Activated naive CD8-positive, alpha-beta T cell (primary cell): ENCODE data around the gene A4GALT.

Experiments used
- H3K27ac Mint-ChIP-seq: one replicate; pipeline ENCODE4 v1.8.0; 2021; ENCODE audit warnings: mixed read lengths
- H3K27me3 Mint-ChIP-seq: one replicate; pipeline ENCODE4 v1.8.0; 2021; ENCODE audit warnings: mixed read lengths
- H3K36me3 Mint-ChIP-seq: one replicate; pipeline ENCODE4 v1.8.0; 2021; ENCODE audit warnings: mixed read lengths
- H3K4me1 Mint-ChIP-seq: one replicate; pipeline ENCODE4 v1.8.0; 2021; ENCODE audit warnings: low read depth, mixed read lengths
- H3K4me3 Mint-ChIP-seq: one replicate; pipeline ENCODE4 v1.8.0; 2021; ENCODE audit warnings: mild to moderate bottlenecking, mixed read lengths
- H3K9me3 Mint-ChIP-seq: one replicate; pipeline ENCODE4 v1.8.0; 2021; ENCODE audit warnings: low read depth, mixed read lengths

A4GALT gene

GRCh38 chr22:42644422-42645340 lies 76.0 kb downstream of the A4GALT start:
- Mint-ChIP-seq H3K4me3 (no peak overlapping the region), H3K4me1 (peaks cover 35% of the 10 kb centered on the region), H3K9me3 (no peaks in the 10 kb centered on the region), H3K27ac (peak overlapping the region; percentile 12), H3K27me3 (no peaks in the 10 kb centered on the region), H3K36me3 (no peaks in the 10 kb centered on the region)

GRCh38 chr22:42643634-42644421 lies 76.8 kb downstream of the A4GALT start:
- Mint-ChIP-seq H3K27me3 (no peaks in the 10 kb centered on the region), H3K4me1 (peaks cover 35% of the 10 kb centered on the region), H3K9me3 (no peaks in the 10 kb centered on the region), H3K27ac (peak overlapping the region; percentile 12), H3K4me3 (no peak overlapping the region), H3K36me3 (no peaks in the 10 kb centered on the region)

GRCh38 chr22:42642806-42643633 lies 77.7 kb downstream of the A4GALT start:
- Mint-ChIP-seq H3K9me3 (no peaks in the 10 kb centered on the region), H3K36me3 (no peaks in the 10 kb centered on the region), H3K4me1 (peaks cover 31% of the 10 kb centered on the region), H3K4me3 (no peak overlapping the region), H3K27ac (no peak overlapping the region), H3K27me3 (no peaks in the 10 kb centered on the region)
